Endothelial cell of umbilical vein (primary cell): ENCODE measurements around the gene EPB41L2. TPM values are rescaled to one million over a fixed set of nuclear protein-coding genes. Genes with fewer than 3 reads are reported as not detected.

ENCODE experiments used
- BruUV-seq: library from RNA; stranded (reverse); fragments of 400-500 nt; replicated peaks from 2 replicates; lab custom pipeline; 2021; lab: Mats Ljungman, UMichigan
- CTCF ChIA-PET: fragments of 300-600, 350-600 bp; sonication (Branson Sonifier 250); formaldehyde crosslinking; loops from one replicate; lab custom pipeline; 2021; ENCODE audit warnings: antibody characterized with exemption, inconsistent platforms; lab: Charles Lee
- POLR2A ChIA-PET: fragments of 300-600, 350-600 bp; sonication (Branson Sonifier 250); formaldehyde crosslinking; loops from one replicate; lab custom pipeline; 2021; ENCODE audit warnings: antibody characterized with exemption, inconsistent platforms; lab: Charles Lee
- DNase-seq: peaks from one replicate; pipeline ENCODE4 v3.0.0-alpha.2; 2011; ENCODE audit warnings: low read depth, low spot score
- FAIRE-seq: peaks from 2 replicates; lab custom pipeline; 2011; peaks lifted over from hg19 to GRCh38; lab: Jason Lieb, UNC
- H2AFZ ChIP-seq: 2 replicates; pipeline ENCODE4 v1.6.0; 2012; ENCODE audit warnings: low read depth, low read length, control low read depth, inconsistent platforms
- H3K27ac ChIP-seq: 2 replicates; pipeline ENCODE4 v1.5.1; 2011; ENCODE audit warnings: low read depth, mild to moderate bottlenecking, control low read depth, low read length, moderate library complexity; ENCODE audit not compliant: insufficient read depth
- H3K27me3 ChIP-seq, 2 experiments: 2 replicates each; pipeline versions ENCODE4 v1.6.0 to v1.6.1; 2011; ENCODE audit warnings: low read length in 2 of 2, mixed read lengths in 1 of 2; ENCODE audit not compliant: control insufficient read depth in 2 of 2, insufficient read depth in 2 of 2
- H3K36me3 ChIP-seq, 2 experiments: 2 replicates in 1 of 2; 3 replicates in 1 of 2; pipeline ENCODE4 v1.5.1; 2011; ENCODE audit warnings: low read length in 2 of 2, mild to moderate bottlenecking in 1 of 2, moderate library complexity in 1 of 2; ENCODE audit not compliant: control insufficient read depth in 2 of 2, insufficient read depth in 2 of 2; ENCODE audit errors: extremely low read depth in 1 of 2
- H3K4me1 ChIP-seq: 3 replicates; pipeline ENCODE4 v1.5.1; 2011; ENCODE audit warnings: mild to moderate bottlenecking, low read length; ENCODE audit not compliant: control insufficient read depth, insufficient read depth; ENCODE audit errors: extremely low read depth
- H3K4me2 ChIP-seq: 2 replicates; pipeline ENCODE4 v1.6.1; 2011; ENCODE audit warnings: low read length, control low read depth, mixed read lengths; ENCODE audit not compliant: insufficient read depth
- H3K4me3 ChIP-seq, 3 experiments: fragments of 200-600 bp in 1 of 3; sonication (generic), shearing (Covaris generic) in 1 of 3; replicated peaks in 1 of 3; 2 replicates each; pipeline ENCODE4 v1.5.1; 2011 to 2016; ENCODE audit warnings: control low read depth in 3 of 3, low read length in 3 of 3, mild to moderate bottlenecking in 2 of 3, inconsistent platforms in 1 of 3, low read depth in 1 of 3, moderate library complexity in 1 of 3; ENCODE audit not compliant: insufficient read depth in 1 of 3
- H3K79me2 ChIP-seq: 2 replicates; pipeline ENCODE4 v1.6.0; 2012; ENCODE audit warnings: low read length, inconsistent platforms; ENCODE audit not compliant: control insufficient read depth, insufficient read depth
- H3K9ac ChIP-seq: replicated peaks from 2 replicates; pipeline ENCODE3; 2011; ENCODE audit warnings: low read length, control low read depth; ENCODE audit not compliant: insufficient read depth; ENCODE audit errors: extremely low read depth
- H3K9me1 ChIP-seq: replicated peaks from 3 replicates; pipeline ENCODE4 v1.6.0; 2011; ENCODE audit warnings: mild to moderate bottlenecking, low read length; ENCODE audit not compliant: control insufficient read depth, insufficient read depth; ENCODE audit errors: extremely low read depth
- H3K9me3 ChIP-seq: replicated peaks from 2 replicates; pipeline ENCODE4 v1.5.1; 2012; ENCODE audit warnings: low read length, inconsistent platforms; ENCODE audit not compliant: control insufficient read depth, insufficient read depth
- H4K20me1 ChIP-seq: replicated peaks from 2 replicates; pipeline ENCODE3; 2011; ENCODE audit warnings: mild to moderate bottlenecking, low read length; ENCODE audit not compliant: control insufficient read depth, insufficient read depth; ENCODE audit errors: extremely low read depth
- CTCF ChIP-seq, 2 donors: IDR thresholded peaks; 1 replicate in 1 of 2; 2 replicates in 1 of 2; pipeline ENCODE4 v1.5.1; 2011; ENCODE audit warnings: low read length in 2 of 2, mild to moderate bottlenecking in 2 of 2, moderate library complexity in 2 of 2, control low read depth in 1 of 2, inconsistent platforms in 1 of 2, low read depth in 1 of 2; ENCODE audit not compliant: insufficient read depth in 1 of 2; ENCODE audit errors: extremely low read depth in 1 of 2
- EZH2 ChIP-seq: IDR thresholded peaks from 2 replicates; pipeline ENCODE4 v1.6.1; 2012; ENCODE audit warnings: borderline replicate concordance, low read depth, mild to moderate bottlenecking, moderate library complexity, low read length, inconsistent platforms; ENCODE audit not compliant: severe bottlenecking
- FOS ChIP-seq: IDR thresholded peaks from 2 replicates; pipeline ENCODE4 v1.6.1; 2011; ENCODE audit warnings: mild to moderate bottlenecking, low read length, moderate library complexity, borderline replicate concordance; ENCODE audit not compliant: insufficient read depth
- GATA2 ChIP-seq: IDR thresholded peaks from 2 replicates; pipeline ENCODE4 v1.7.0; 2011; ENCODE audit warnings: low read depth, mild to moderate bottlenecking, moderate library complexity, mixed read lengths, low read length; ENCODE audit not compliant: insufficient read length, insufficient read depth
- JUN ChIP-seq: IDR thresholded peaks from 2 replicates; pipeline ENCODE4 v1.6.1; 2011; ENCODE audit warnings: borderline replicate concordance, low read depth; ENCODE audit not compliant: insufficient read length, insufficient read depth
- MAX ChIP-seq: IDR thresholded peaks from 2 replicates; pipeline ENCODE4 v1.6.1; 2011; ENCODE audit not compliant: insufficient read depth, insufficient read length
- MYC ChIP-seq: IDR thresholded peaks from one replicate; pipeline ENCODE4 v1.6.1; 2011; ENCODE audit warnings: mild to moderate bottlenecking, low read depth, low read length
- POLR2A ChIP-seq: IDR thresholded peaks from 2 replicates; pipeline ENCODE4 v1.6.1; 2012; ENCODE audit warnings: low read depth, mild to moderate bottlenecking, control low read depth, low read length
- POLR2AphosphoS5 ChIP-seq: IDR thresholded peaks from 2 replicates; pipeline ENCODE4 v1.6.1; 2012; ENCODE audit warnings: low read depth, mild to moderate bottlenecking, control low read depth, low read length, moderate library complexity; ENCODE audit not compliant: insufficient read depth
- dilution Hi-C: fragments of 300-500 bp; cut with MboI; formaldehyde crosslinking; loops from one replicate; pipeline ENCODE4 v1.15.0; 2019; ENCODE audit warnings: low sequenced_read_pairs; ENCODE audit not compliant: extremely low pct_ligation_motif_present
- intact Hi-C: fragments of 100-400 bp; cut with micrococcal nuclease; formaldehyde crosslinking; loops from one replicate; pipeline ENCODE4 v1.10.0; 2022
- polyA plus RNA-seq, 4 experiments: library from polyadenylated mRNA; depleted of rRNA in 3 of 4; stranded (reverse) in 3 of 4; unstranded in 1 of 4; fragments of >200 nt; gene quantifications; 2 replicates each; pipeline versions ENCODE4 v1.2.1 to v1.2.3, GENCODE V29; 2011 to 2012; ENCODE audit warnings: missing spikeins in 1 of 4
- total RNA-seq: library from RNA; stranded (reverse); gene quantifications from 2 replicates; pipeline ENCODE4 v1.2.3, GENCODE V29; 2021

Gene EPB41L2
- total and polyA plus RNA-seq, 2 donors (not counting 3 experiments of a cell fraction or from before 2014, with no cell fraction given), result 26.5 to 87.7 TPM

- intact Hi-C loops (no loop called here), dilution Hi-C loops (no loop called here)
- BruUV-seq, result no TSS peak
- DNase-seq (no peak), FAIRE-seq (no peak)
- no peak overlapping the region for H3K27ac ChIP-seq
- no peaks in the 10 kb centered on the region for H3K27me3 ChIP-seq
- ChIA-PET POLR2A (no interaction called here), CTCF (interaction anchor here (1.8 kb wide), 1 partner anchor 20 kb away, joined by 6 read pairs; no protein-coding TSS in a partner anchor)
- H2AFZ ChIP-seq, result no peak overlapping the region
- no peaks in the 10 kb centered on the region for H3K9me3 ChIP-seq
- TF ChIP-seq JUN (no peak), CTCF (IDR thresholded peaks at IDR 0.05; ENCODE audit: extremely low read depth in 1 of 2, insufficient read depth in 1 of 2, low read depth in 1 of 2, low read length in 2 of 2) (no peak), GATA2 (no peak), POLR2A (no peak), FOS (no peak), MYC (no peak), MAX (no peak), POLR2AphosphoS5 (no peak), EZH2 (no peak)
- no peaks in the 10 kb centered on the region for H4K20me1 ChIP-seq
- H3K79me2 ChIP-seq, result no peaks in the 10 kb centered on the region
- no peak overlapping the region for H3K9ac ChIP-seq
- H3K4me1 ChIP-seq, result peaks cover under 1% of the 10 kb centered on the region
- H3K4me3 ChIP-seq, result no peak overlapping the region
- no peaks in the 10 kb centered on the region for H3K9me1 ChIP-seq
- no peaks in the 10 kb centered on the region for H3K36me3 ChIP-seq
- H3K4me2 ChIP-seq, result no peak overlapping the region
Measured at GRCh38 chr6:131096786-131097185, 33.7 kb upstream of the EPB41L2 start.
